ENCODE measurements around the gene RNF123.

Gene RNF123

GRCh38 chr3:49723628-49724551 is 34.5 kb downstream of the RNF123 start, which contains the start of gene GMPPB:
GMPPB (minus strand) TSS chr3:49723951; CDS start chr3:49723726, 225 bp downstream.
- no peak for TF ChIP-seq CTCF (conservative IDR thresholded peaks at IDR 0.05)
- H3K27ac ChIP-seq = peak within 1 kb of the TSS; percentile 93

GRCh38 chr3:49724586-49724985 is 35.2 kb downstream of the RNF123 start:
- H3K27ac ChIP-seq = peak overlapping the region; percentile 93
- TF ChIP-seq CTCF (conservative IDR thresholded peaks at IDR 0.05) = no peak

GRCh38 chr3:49725906-49726681 is 36.7 kb downstream of the RNF123 start:
- TF ChIP-seq CTCF (conservative IDR thresholded peaks at IDR 0.05) = no peak
- peak overlapping the region; percentile 93 for H3K27ac ChIP-seq

- H3K27ac ChIP-seq = no peak overlapping the region
- no peak for TF ChIP-seq CTCF (conservative IDR thresholded peaks at IDR 0.05)
Observed at GRCh38 chr3:49727154-49727923, 38.0 kb downstream of the RNF123 start.

GRCh38 chr3:49727924-49728361 is 38.6 kb downstream of the RNF123 start:
- no peak overlapping the region for H3K27ac ChIP-seq

GRCh38 chr3:49729966-49730609 is 40.7 kb downstream of the RNF123 start:
- TF ChIP-seq CTCF (conservative IDR thresholded peaks at IDR 0.05) = no peak
- no peak overlapping the region for H3K27ac ChIP-seq

More at GRCh38 chr3:49727924-49728361, 38.6 kb downstream of the RNF123 start:
- no peak for TF ChIP-seq CTCF (conservative IDR thresholded peaks at IDR 0.05)

All from VCaP (cell line).